ENCODE measurements around the gene PXDN.

The PXDN gene

GRCh38 chr2:1653956-1654695 is 90.2 kb downstream of the PXDN start:
- DNase-seq = no peak
- Histone ChIP-seq H3K27me3 (ENCODE audit: insufficient read depth, low read length, poor library complexity) (peaks cover 22% of the 10 kb centered on the region), H3K9ac (ENCODE audit: low read depth, low read length) (no peak overlapping the region), H3K4me1 (ENCODE audit: insufficient read depth, low read length) (no peaks in the 10 kb centered on the region), H3K9me3 (ENCODE audit: insufficient read depth, low read length, severe bottlenecking) (no peaks in the 10 kb centered on the region), H3K79me2 (ENCODE audit: insufficient read depth, low read length) (no peaks in the 10 kb centered on the region), H3K27ac (ENCODE audit: low read length) (no peak overlapping the region), H4K20me1 (ENCODE audit: insufficient read depth, low read length) (0 out of 2 replicates have a peak, but pooled peaks cover 3% of the 10 kb centered on the region), H3K4me3 (ENCODE audit: low read depth in 1 of 2, low read length in 2 of 2) (no peak overlapping the region), H3K4me2 (ENCODE audit: insufficient read depth, low read length) (no peak overlapping the region), H3K36me3 (ENCODE audit: insufficient read depth, low read length) (no peaks in the 10 kb centered on the region), H2AFZ (ENCODE audit: low read depth, low read length) (no peak overlapping the region)
- ATAC-seq (ENCODE audit: insufficient read depth, low read depth) = no peak
- TF ChIP-seq EZH2 (IDR thresholded peaks at IDR 0.05; ENCODE audit: borderline replicate concordance, low read depth, low read length, severe bottlenecking) = no peak
- TF ChIP-seq CTCF (IDR thresholded peaks at IDR 0.05; ENCODE audit: borderline replicate concordance, extremely low read depth, low read length, poor library complexity, severe bottlenecking) = no peak

GRCh38 chr2:1652034-1652790 is 92.1 kb downstream of the PXDN start:
- TF ChIP-seq CTCF (IDR thresholded peaks at IDR 0.05; ENCODE audit: borderline replicate concordance, extremely low read depth, low read length, poor library complexity, severe bottlenecking) = no peak
- no peak for TF ChIP-seq EZH2 (IDR thresholded peaks at IDR 0.05; ENCODE audit: borderline replicate concordance, low read depth, low read length, severe bottlenecking)
- Histone ChIP-seq H3K9me3 (ENCODE audit: insufficient read depth, low read length, severe bottlenecking) (no peaks in the 10 kb centered on the region), H3K4me1 (ENCODE audit: insufficient read depth, low read length) (no peaks in the 10 kb centered on the region), H3K27ac (ENCODE audit: low read length) (no peak overlapping the region), H3K36me3 (ENCODE audit: insufficient read depth, low read length) (no peaks in the 10 kb centered on the region), H3K79me2 (ENCODE audit: insufficient read depth, low read length) (no peaks in the 10 kb centered on the region), H2AFZ (ENCODE audit: low read depth, low read length) (no peak overlapping the region), H3K9ac (ENCODE audit: low read depth, low read length) (no peak overlapping the region), H3K4me2 (ENCODE audit: insufficient read depth, low read length) (no peak overlapping the region), H3K4me3 (ENCODE audit: low read depth in 1 of 2, low read length in 2 of 2) (no peak overlapping the region), H3K27me3 (ENCODE audit: insufficient read depth, low read length, poor library complexity) (peaks cover 22% of the 10 kb centered on the region), H4K20me1 (ENCODE audit: insufficient read depth, low read length) (0 out of 2 replicates have a peak, but pooled peaks cover 3% of the 10 kb centered on the region)
- ATAC-seq (ENCODE audit: insufficient read depth, low read depth) (no peak), DNase-seq (no peak)

GRCh38 chr2:1651121-1652033 is 92.9 kb downstream of the PXDN start:
- Histone ChIP-seq H3K27ac (ENCODE audit: low read length) (no peak overlapping the region), H3K9me3 (ENCODE audit: insufficient read depth, low read length, severe bottlenecking) (no peaks in the 10 kb centered on the region), H4K20me1 (ENCODE audit: insufficient read depth, low read length) (no peaks in the 10 kb centered on the region), H3K9ac (ENCODE audit: low read depth, low read length) (no peak overlapping the region), H2AFZ (ENCODE audit: low read depth, low read length) (no peak overlapping the region), H3K4me3 (ENCODE audit: low read depth in 1 of 2, low read length in 2 of 2) (no peak overlapping the region), H3K4me2 (ENCODE audit: insufficient read depth, low read length) (no peak overlapping the region), H3K79me2 (ENCODE audit: insufficient read depth, low read length) (no peaks in the 10 kb centered on the region), H3K36me3 (ENCODE audit: insufficient read depth, low read length) (no peaks in the 10 kb centered on the region), H3K4me1 (ENCODE audit: insufficient read depth, low read length) (no peaks in the 10 kb centered on the region), H3K27me3 (ENCODE audit: insufficient read depth, low read length, poor library complexity) (peaks cover 15% of the 10 kb centered on the region)
- no peak for DNase-seq
- no peak for TF ChIP-seq EZH2 (IDR thresholded peaks at IDR 0.05; ENCODE audit: borderline replicate concordance, low read depth, low read length, severe bottlenecking)
- no peak for TF ChIP-seq CTCF (IDR thresholded peaks at IDR 0.05; ENCODE audit: borderline replicate concordance, extremely low read depth, low read length, poor library complexity, severe bottlenecking)
- no peak for ATAC-seq (ENCODE audit: insufficient read depth, low read depth)
